Nephron (organoid): Measurements from ENCODE around the gene MUSTN1.

Experiments
- H3K27ac Mint-ChIP-seq, 3 experiments: 2 replicates each; pipeline ENCODE4 v1.8.0; 2020; ENCODE audit warnings: mixed read lengths in 3 of 3, mild to moderate bottlenecking in 2 of 3, moderate library complexity in 1 of 3
- H3K27me3 Mint-ChIP-seq: 2 replicates; pipeline ENCODE4 v1.8.0; 2021; ENCODE audit warnings: low read depth, mild to moderate bottlenecking, moderate library complexity, mixed read lengths
- H3K36me3 Mint-ChIP-seq: 2 replicates; pipeline ENCODE4 v1.8.0; 2020; ENCODE audit warnings: low read depth, mixed read lengths
- H3K4me1 Mint-ChIP-seq: 2 replicates; pipeline ENCODE4 v1.8.0; 2020; ENCODE audit warnings: mixed read lengths
- H3K4me3 Mint-ChIP-seq, 3 experiments: 2 replicates each; pipeline ENCODE4 v1.8.0; 2020; ENCODE audit warnings: mild to moderate bottlenecking in 3 of 3, mixed read lengths in 3 of 3, moderate library complexity in 2 of 3
- H3K9me3 Mint-ChIP-seq: 2 replicates; pipeline ENCODE4 v1.8.0; 2020; ENCODE audit warnings: mixed read lengths
- TF ChIP-seq, protein P1 (sequence below), 3 experiments: fragments of 200-600 bp; sonication (generic); IDR thresholded peaks; one replicate each; pipeline ENCODE4 v1.5.0; 2021; ENCODE audit warnings: antibody characterized with exemption in 3 of 3; ENCODE audit not compliant: unreplicated experiment in 3 of 3

The MUSTN1 gene

GRCh38 chr3:52834871-52835501 lies at the start of gene MUSTN1:
TSS of gene MUSTN1 (minus strand) at chr3:52835019. CDS start at chr3:52834948, 71 bp downstream.
- no peaks in the 10 kb centered on the region for H3K27me3 Mint-ChIP-seq
- H3K4me3 Mint-ChIP-seq: peak within 1 kb of the TSS; percentile 66 to 87 (median 82)
- no peaks in the 10 kb centered on the region for H3K36me3 Mint-ChIP-seq
- no peaks in the 10 kb centered on the region for H3K9me3 Mint-ChIP-seq
- peak within 1 kb of the TSS; percentile 27 to 91 (median 64) for H3K27ac Mint-ChIP-seq
- TF ChIP-seq, protein P1, sequence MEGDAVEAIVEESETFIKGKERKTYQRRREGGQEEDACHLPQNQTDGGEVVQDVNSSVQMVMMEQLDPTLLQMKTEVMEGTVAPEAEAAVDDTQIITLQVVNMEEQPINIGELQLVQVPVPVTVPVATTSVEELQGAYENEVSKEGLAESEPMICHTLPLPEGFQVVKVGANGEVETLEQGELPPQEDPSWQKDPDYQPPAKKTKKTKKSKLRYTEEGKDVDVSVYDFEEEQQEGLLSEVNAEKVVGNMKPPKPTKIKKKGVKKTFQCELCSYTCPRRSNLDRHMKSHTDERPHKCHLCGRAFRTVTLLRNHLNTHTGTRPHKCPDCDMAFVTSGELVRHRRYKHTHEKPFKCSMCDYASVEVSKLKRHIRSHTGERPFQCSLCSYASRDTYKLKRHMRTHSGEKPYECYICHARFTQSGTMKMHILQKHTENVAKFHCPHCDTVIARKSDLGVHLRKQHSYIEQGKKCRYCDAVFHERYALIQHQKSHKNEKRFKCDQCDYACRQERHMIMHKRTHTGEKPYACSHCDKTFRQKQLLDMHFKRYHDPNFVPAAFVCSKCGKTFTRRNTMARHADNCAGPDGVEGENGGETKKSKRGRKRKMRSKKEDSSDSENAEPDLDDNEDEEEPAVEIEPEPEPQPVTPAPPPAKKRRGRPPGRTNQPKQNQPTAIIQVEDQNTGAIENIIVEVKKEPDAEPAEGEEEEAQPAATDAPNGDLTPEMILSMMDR (IDR thresholded peaks at IDR 0.05; ENCODE audit: unreplicated experiment in 3 of 3): no peak
- peaks cover 51% of the 10 kb centered on the region for H3K4me1 Mint-ChIP-seq

GRCh38 chr3:52882377-52882776 lies 47.6 kb upstream of the MUSTN1 start:
- H3K27me3 Mint-ChIP-seq: no peaks in the 10 kb centered on the region
- H3K27ac Mint-ChIP-seq: no peak overlapping the region
- H3K9me3 Mint-ChIP-seq: peaks cover 2% of the 10 kb centered on the region
- TF ChIP-seq, protein P1 (IDR thresholded peaks at IDR 0.05; ENCODE audit: unreplicated experiment in 3 of 3): no peak
- H3K4me1 Mint-ChIP-seq: no peaks in the 10 kb centered on the region
- peaks cover 29% of the 10 kb centered on the region for H3K36me3 Mint-ChIP-seq
- no peak overlapping the region for H3K4me3 Mint-ChIP-seq

DNA sequence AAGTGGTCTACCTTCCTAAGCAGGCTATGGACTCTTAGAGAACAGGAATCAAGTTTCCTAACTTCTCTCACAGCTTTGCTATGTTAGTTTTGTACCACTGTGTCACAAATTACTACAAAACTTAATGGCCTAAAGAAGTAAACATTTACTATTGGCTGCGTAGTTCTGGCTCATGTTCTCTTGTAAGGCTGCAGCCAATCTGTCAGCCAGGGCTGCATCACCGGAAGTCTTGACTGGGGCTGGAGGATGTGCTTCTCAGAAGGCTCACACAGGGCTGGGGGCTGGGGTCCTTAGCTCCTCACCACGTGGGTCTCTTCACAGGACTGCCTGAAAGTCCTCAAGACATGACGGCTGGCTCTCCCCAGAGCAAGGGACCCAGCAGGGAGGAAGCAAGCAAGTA lies 47.1 kb upstream of the MUSTN1 start:
- Mint-ChIP-seq H3K36me3 (peaks cover 29% of the 10 kb centered on the region), H3K4me3 (no peak overlapping the region), H3K27ac (no peak overlapping the region), H3K4me1 (no peaks in the 10 kb centered on the region), H3K9me3 (peaks cover 2% of the 10 kb centered on the region), H3K27me3 (no peaks in the 10 kb centered on the region)
- TF ChIP-seq, protein P1 (IDR thresholded peaks at IDR 0.05; ENCODE audit: unreplicated experiment in 3 of 3): no peak

DNA sequence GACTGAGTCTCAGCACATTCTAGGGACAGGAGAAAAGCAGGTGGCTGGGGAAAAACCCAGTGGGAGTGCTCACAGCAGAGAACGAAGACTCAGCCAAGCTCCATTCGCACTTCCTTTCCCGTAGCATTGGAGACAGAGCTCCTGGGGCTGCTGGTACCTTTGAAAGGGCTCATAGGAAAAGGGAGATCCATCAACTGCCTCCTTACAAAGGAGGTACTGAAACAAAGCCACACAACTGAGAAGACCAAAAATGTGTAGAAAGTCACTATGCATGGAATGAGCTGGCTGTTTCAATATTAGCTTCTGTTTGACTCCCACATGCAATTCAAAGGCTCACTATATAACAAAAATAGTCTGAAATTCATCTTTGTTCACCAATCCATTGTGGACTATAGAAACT lies 45.7 kb upstream of the MUSTN1 start:
- H3K27ac Mint-ChIP-seq: no peak overlapping the region
- peaks cover 19% of the 10 kb centered on the region for H3K36me3 Mint-ChIP-seq
- H3K4me1 Mint-ChIP-seq: no peaks in the 10 kb centered on the region
- H3K4me3 Mint-ChIP-seq: no peak overlapping the region
- TF ChIP-seq, protein P1 (IDR thresholded peaks at IDR 0.05; ENCODE audit: unreplicated experiment in 3 of 3): no peak
- H3K9me3 Mint-ChIP-seq: no peaks in the 10 kb centered on the region
- no peaks in the 10 kb centered on the region for H3K27me3 Mint-ChIP-seq

GRCh38 chr3:52880047-52880446 lies 45.2 kb upstream of the MUSTN1 start:
- H3K27me3 Mint-ChIP-seq: no peaks in the 10 kb centered on the region
- H3K9me3 Mint-ChIP-seq: no peaks in the 10 kb centered on the region
- H3K4me1 Mint-ChIP-seq: no peaks in the 10 kb centered on the region
- TF ChIP-seq, protein P1 (IDR thresholded peaks at IDR 0.05; ENCODE audit: unreplicated experiment in 3 of 3): no peak
- H3K4me3 Mint-ChIP-seq: no peak overlapping the region
- peaks cover 15% of the 10 kb centered on the region for H3K36me3 Mint-ChIP-seq
- H3K27ac Mint-ChIP-seq: no peak overlapping the region

GRCh38 chr3:52879581-52879980 lies 44.8 kb upstream of the MUSTN1 start:
- TF ChIP-seq, protein P1 (IDR thresholded peaks at IDR 0.05; ENCODE audit: unreplicated experiment in 3 of 3): no peak
- no peaks in the 10 kb centered on the region for H3K9me3 Mint-ChIP-seq
- H3K27me3 Mint-ChIP-seq: no peaks in the 10 kb centered on the region
- peaks cover 10% of the 10 kb centered on the region for H3K36me3 Mint-ChIP-seq
- H3K4me1 Mint-ChIP-seq: no peaks in the 10 kb centered on the region
- no peak overlapping the region for H3K4me3 Mint-ChIP-seq
- H3K27ac Mint-ChIP-seq: no peak overlapping the region
